Cardiac muscle cell (in vitro differentiated cells and primary cell): ENCODE measurements around the gene MEGF8. TPM values are rescaled to one million over a fixed set of nuclear protein-coding genes. Genes with fewer than 3 reads are reported as not detected.

Experiments used
- DNase-seq, 2 donors: peaks; one replicate each; pipeline versions ENCODE4 v3.0.0 to v3.0.0-alpha.2; 2010 to 2017; ENCODE audit warnings: low read depth in 1 of 2, low spot score in 1 of 2
- H3K27ac ChIP-seq: fragments of 200-600 bp; sonication (generic); 2 replicates; pipeline ENCODE4 v1.5.1; 2016
- H3K27me3 ChIP-seq: fragments of 200-600 bp; sonication (generic); 2 replicates; pipeline ENCODE4 v1.6.0; 2016; ENCODE audit warnings: control low read depth
- H3K36me3 ChIP-seq: fragments of 200-600 bp; sonication (generic); 2 replicates; pipeline ENCODE4 v1.5.1; 2016; ENCODE audit warnings: control low read depth
- H3K4me1 ChIP-seq: fragments of 200-600 bp; sonication (generic); 2 replicates; pipeline ENCODE4 v1.8.1; 2017; ENCODE audit warnings: low read depth, mild to moderate bottlenecking, mixed run types
- H3K4me3 ChIP-seq: fragments of 200-600 bp; sonication (generic); 2 replicates; pipeline ENCODE4 v1.5.1; 2016; ENCODE audit warnings: mild to moderate bottlenecking
- H3K9me3 ChIP-seq: fragments of 200-600 bp; sonication (generic); 2 replicates; pipeline ENCODE4 v1.5.1; 2017; ENCODE audit warnings: low read depth, mild to moderate bottlenecking, control low read depth
- CTCF ChIP-seq: IDR thresholded peaks from 2 replicates; pipeline ENCODE4 v1.5.1; 2012; ENCODE audit warnings: low read depth, mild to moderate bottlenecking, low read length
- polyA plus RNA-seq: library from polyadenylated mRNA; unstranded; fragments of >200 nt; fragmentation: Nextera tagmentation; extraction: Ambion mirVana; gene quantifications from 2 replicates; pipeline ENCODE4 v1.2.1, GENCODE V29; 2016
- total RNA-seq: library from RNA; depleted of rRNA; stranded (reverse); fragments of >200 nt; gene quantifications from 2 replicates; pipeline ENCODE4 v1.2.3, GENCODE V29; 2016

The MEGF8 gene
- total and polyA plus RNA-seq, 2 experiments from 2014 or later: 23.9 to 102 TPM

- Histone ChIP-seq H3K4me3 (no peak overlapping the region), H3K27ac (no peak overlapping the region), H3K4me1 (peaks cover 8% of the 10 kb centered on the region), H3K27me3 (no peaks in the 10 kb centered on the region), H3K9me3 (no peaks in the 10 kb centered on the region), H3K36me3 (peaks cover 16% of the 10 kb centered on the region)
- no peak for DNase-seq
- TF ChIP-seq CTCF: no peak
These were observed 36.1 kb downstream of the MEGF8 start for GRCh38 chr19:42361545-42361910.

GRCh38 chr19:42362342-42362741, 36.9 kb downstream of the MEGF8 start:
- Histone ChIP-seq H3K9me3 (no peaks in the 10 kb centered on the region), H3K27me3 (no peaks in the 10 kb centered on the region), H3K36me3 (peaks cover 8% of the 10 kb centered on the region), H3K4me1 (peaks cover 16% of the 10 kb centered on the region), H3K27ac (no peak overlapping the region), H3K4me3 (no peak overlapping the region)
- DNase-seq: no peak
- no peak for TF ChIP-seq CTCF

GRCh38 chr19:42362891-42363440, 37.5 kb downstream of the MEGF8 start:
- H3K9me3 ChIP-seq: no peaks in the 10 kb centered on the region
- no peaks in the 10 kb centered on the region for H3K27me3 ChIP-seq
- H3K4me1 ChIP-seq: peaks cover 21% of the 10 kb centered on the region
- H3K4me3 ChIP-seq: no peak overlapping the region
- no peak for TF ChIP-seq CTCF
- no peak for DNase-seq
- H3K27ac ChIP-seq: no peak overlapping the region
- H3K36me3 ChIP-seq: peaks cover 8% of the 10 kb centered on the region

- no peak for DNase-seq
- no peak for TF ChIP-seq CTCF
- H3K4me3 ChIP-seq: no peak overlapping the region
- H3K36me3 ChIP-seq: peaks cover 8% of the 10 kb centered on the region
- H3K27me3 ChIP-seq: no peaks in the 10 kb centered on the region
- peaks cover 21% of the 10 kb centered on the region for H3K4me1 ChIP-seq
- no peaks in the 10 kb centered on the region for H3K9me3 ChIP-seq
- no peak overlapping the region for H3K27ac ChIP-seq
These were observed 38.3 kb downstream of the MEGF8 start for GRCh38 chr19:42363614-42364346.

GRCh38 chr19:42366673-42367072, 41.2 kb downstream of the MEGF8 start:
- Histone ChIP-seq H3K36me3 (peaks cover 5% of the 10 kb centered on the region), H3K4me1 (peaks cover 21% of the 10 kb centered on the region), H3K27me3 (no peaks in the 10 kb centered on the region), H3K9me3 (no peaks in the 10 kb centered on the region), H3K27ac (peak overlapping the region; percentile 94), H3K4me3 (no peak overlapping the region)
- TF ChIP-seq CTCF: no peak
- peak in 1 of 2 donors; percentile 78 for DNase-seq
